HG03280 (cell line): Measurements from ENCODE around the gene PCNX2.
"Not testable (repeated sequence)": the region's sequence is repeated elsewhere in the genome, so short reads cannot be mapped to it uniquely, and the experiment has no call there.

Experiments used
- ATAC-seq: cut with Tn5 transposase; IDR thresholded peaks from one replicate; pipeline ENCODE4 v1.9.1; 2021; ENCODE audit warnings: mild to moderate bottlenecking, moderate library complexity; ENCODE audit not compliant: unreplicated experiment

PCNX2 gene

GRCh38 chr1:233166896-233167295 is 128.6 kb downstream of the PCNX2 start:
- ATAC-seq = no peak

DNA sequence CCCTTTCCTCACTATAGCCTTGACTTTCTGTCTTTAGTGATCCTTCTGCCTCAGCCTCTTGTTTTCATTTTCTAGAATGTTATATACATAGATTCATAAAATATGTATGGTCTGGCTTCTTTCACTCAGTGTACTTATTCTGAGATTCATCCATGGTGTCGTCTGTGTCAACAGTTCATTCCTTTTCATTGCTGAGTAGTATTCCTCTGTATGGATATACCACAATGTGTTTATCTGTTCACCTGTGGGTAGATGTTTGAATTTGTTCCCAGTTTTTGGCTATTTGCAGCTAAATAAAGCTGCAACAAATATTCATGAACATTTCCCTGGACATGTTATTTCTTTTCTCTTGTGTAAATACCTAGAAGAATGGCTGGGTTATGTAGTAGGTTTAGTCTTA is 131.8 kb downstream of the PCNX2 start:
- ATAC-seq = no peak

- ATAC-seq = no peak
These were observed 137.2 kb downstream of the PCNX2 start for GRCh38 chr1:233158322-233158721.

DNA sequence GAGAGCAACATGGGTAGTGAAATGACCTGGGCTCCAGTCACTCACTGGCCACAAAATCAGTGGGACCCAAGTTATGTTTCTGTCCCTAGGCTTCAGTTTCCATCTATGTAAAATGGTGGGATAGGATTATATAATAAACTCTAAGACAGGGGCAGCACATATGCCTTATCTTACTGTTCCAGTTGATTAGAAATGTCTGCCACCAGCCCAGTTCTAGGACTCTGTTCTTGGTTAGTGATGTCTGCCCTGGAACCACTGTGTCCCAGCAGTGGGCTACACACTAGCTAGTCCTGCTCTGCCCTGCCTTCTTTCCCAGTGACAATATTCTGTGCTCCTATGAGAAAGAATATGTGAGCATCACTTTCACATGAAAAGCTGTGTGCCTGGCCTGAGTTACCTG is 138.3 kb downstream of the PCNX2 start:
- ATAC-seq = no peak

GRCh38 chr1:233151861-233152260 is 143.7 kb downstream of the PCNX2 start:
- ATAC-seq = no peak

DNA sequence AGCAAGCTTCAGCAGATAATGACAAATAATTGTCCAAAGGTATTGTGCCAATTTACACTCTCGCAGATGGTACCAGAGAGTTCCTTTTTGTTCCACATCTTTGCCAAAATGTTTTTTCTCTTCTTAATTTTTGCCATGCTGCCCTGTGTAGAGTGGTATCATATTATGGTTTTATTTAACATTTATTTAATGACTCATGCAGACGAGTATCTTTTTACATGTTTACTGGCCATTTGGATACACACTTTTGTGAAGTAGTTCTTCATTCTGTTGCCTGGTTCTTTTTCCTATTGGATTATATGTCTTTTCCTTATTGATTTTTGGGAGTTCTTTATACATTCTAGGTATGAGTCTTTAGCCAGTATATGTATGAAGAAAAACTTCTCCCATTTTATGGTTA is 151.1 kb downstream of the PCNX2 start:
- no peak for ATAC-seq

DNA sequence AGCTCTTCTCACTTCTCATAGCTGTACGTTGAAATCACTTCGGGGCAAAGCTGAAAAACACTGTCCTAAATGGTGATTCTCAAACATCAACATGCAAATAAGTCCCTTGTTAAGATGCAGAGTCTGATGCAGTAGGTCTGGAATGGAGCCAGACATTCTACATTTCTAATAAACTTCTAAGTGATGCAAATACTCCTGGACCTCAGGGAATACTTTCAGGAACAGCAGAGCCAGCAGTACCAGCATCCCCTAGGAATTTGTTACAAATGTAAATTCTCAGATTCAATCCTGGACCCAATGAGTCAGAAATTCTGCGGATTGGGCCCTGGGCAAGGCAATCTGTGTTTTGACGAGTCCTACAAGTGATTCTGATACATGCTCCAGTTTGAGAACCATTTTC is 152.3 kb downstream of the PCNX2 start:
- ATAC-seq = no peak

DNA sequence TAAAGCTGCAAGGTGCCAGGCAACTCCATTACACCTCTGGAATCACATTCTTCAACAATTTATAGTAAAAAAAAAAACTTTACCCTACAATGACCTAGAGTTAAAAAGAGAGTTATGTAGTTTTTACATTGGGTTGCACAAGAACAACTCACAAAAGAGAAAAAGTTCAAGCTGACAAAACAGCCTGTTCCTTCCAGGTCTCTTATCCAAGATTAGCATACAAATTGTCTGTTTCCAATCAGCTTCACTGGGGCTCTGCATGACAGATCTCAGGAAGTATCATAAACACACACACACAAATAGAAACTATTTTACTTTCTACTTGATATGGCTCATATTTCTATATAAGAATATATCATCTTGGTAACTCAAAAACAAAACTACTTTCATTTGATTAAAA is 154.6 kb downstream of the PCNX2 start:
- no peak for ATAC-seq

- no peak for ATAC-seq
These were observed 155.0 kb downstream of the PCNX2 start for GRCh38 chr1:233140499-233140898.

DNA sequence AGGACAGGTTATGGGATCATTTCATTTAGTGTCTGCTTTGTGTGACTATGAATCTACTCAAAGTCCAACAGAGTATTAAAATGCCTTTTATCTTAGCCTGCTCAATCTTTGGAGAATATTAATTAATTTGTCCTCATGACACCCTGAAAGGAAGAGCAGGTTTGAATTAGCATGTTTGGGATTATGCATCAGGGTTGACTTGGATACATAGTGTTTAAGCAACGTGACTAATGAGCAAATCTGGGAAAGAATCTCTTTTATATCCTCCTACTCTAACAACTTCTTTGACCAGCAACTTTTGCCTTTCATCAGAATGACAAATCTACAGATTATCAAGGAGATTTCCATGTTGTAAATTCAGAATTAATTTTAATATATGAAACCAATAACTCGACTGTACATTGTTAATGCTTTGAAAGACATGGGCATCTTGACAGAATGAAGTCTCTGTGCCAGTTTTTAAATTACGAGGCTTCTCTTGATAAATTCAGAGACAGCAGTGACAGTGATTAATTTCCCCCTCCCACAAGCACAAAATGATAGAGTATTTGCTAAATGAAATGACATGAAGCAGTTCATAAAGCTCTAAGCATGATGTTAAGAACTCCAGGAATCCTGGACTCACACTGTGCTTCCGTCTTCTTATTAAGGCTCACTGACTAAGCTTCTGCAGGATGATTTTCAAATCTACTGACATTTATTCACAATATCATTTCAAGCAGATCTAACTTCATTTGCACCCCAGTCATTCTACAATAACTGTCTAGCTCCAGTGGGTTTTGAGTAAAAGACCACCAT is 156.5 kb downstream of the PCNX2 start:
- no peak for ATAC-seq

DNA sequence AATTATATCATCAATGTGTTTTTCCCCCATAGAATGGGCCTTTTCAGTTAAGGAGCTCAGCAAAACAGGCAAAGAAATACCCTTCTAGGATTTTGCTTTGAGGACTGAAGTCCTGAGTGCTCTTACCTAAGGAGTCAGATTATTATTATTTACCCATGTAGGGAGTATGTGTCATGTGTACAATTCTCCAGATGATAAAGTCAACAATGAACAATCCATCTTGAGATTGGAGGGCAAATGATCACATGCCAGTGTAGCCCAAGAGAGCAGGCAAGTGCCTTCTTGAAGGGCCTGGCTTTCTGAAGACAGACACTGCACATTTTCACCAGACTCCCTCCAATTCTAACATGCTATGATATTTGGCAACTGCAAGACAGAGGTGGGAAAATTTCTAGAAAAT is 159.7 kb downstream of the PCNX2 start:
- no peak for ATAC-seq

DNA sequence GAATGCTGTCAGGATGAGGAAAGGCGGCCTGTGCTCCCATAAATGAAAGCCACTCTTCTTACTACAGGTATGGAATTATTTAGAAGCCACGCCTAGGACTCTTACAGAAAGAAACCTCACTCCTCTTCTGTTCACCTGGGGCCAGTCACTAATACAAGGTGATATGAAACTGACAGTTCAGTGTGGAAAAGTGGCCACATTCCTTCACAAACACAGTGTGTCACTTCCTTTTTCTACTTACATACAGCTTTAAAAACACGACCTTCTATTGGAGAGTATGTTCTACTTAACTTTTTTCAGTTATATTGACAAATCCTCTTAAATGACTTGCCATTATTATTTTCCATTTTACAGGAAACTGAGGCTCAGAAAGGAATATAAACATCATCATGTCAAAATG is 163.1 kb downstream of the PCNX2 start:
- no peak for ATAC-seq

- not testable (repeated sequence) for ATAC-seq
These were observed 166.5 kb downstream of the PCNX2 start for GRCh38 chr1:233129031-233129430.

DNA sequence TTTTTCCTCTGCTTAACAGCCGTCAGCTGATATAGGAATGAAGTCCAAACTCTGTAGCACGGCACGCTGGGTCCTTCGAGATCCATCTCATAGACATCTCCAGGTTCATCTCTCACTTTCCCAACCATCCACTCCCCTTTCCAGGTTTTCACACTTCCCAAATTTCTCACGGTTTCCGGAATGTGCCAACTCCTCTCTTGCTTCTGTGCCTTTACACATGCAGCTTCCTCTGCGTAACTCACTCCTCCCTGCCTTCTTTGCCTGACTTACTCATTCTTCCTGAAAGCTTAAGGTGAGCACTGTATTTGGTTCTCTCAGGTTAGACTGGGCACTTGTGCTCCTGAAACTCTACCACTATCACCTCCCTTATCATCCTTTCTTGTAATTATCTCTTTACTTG is 168.4 kb downstream of the PCNX2 start:
- ATAC-seq = no peak

DNA sequence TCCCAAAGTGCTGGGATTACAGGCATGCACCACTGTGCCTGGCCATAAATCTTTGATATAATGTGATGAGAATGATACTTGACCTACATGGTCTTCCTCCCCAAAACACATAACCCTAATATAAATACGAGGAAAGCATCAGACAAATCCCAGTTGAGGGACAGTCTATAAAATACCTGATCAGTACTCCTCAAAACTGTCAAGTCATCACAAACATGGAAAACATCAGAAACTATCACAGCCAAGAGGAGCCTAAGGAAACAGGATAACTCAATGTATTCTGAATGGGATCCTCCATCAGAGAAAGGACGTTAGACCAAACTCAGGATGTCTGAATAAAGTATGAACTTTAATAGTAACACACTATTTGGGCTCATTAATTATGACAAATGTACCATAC is 172.7 kb downstream of the PCNX2 start:
- no peak for ATAC-seq

GRCh38 chr1:233121947-233122559 is 173.5 kb downstream of the PCNX2 start:
- ATAC-seq = no peak

- no peak for ATAC-seq
These were observed 180.7 kb downstream of the PCNX2 start for GRCh38 chr1:233114860-233115259.

GRCh38 chr1:233114159-233114558 is 181.4 kb downstream of the PCNX2 start:
- no peak for ATAC-seq

DNA sequence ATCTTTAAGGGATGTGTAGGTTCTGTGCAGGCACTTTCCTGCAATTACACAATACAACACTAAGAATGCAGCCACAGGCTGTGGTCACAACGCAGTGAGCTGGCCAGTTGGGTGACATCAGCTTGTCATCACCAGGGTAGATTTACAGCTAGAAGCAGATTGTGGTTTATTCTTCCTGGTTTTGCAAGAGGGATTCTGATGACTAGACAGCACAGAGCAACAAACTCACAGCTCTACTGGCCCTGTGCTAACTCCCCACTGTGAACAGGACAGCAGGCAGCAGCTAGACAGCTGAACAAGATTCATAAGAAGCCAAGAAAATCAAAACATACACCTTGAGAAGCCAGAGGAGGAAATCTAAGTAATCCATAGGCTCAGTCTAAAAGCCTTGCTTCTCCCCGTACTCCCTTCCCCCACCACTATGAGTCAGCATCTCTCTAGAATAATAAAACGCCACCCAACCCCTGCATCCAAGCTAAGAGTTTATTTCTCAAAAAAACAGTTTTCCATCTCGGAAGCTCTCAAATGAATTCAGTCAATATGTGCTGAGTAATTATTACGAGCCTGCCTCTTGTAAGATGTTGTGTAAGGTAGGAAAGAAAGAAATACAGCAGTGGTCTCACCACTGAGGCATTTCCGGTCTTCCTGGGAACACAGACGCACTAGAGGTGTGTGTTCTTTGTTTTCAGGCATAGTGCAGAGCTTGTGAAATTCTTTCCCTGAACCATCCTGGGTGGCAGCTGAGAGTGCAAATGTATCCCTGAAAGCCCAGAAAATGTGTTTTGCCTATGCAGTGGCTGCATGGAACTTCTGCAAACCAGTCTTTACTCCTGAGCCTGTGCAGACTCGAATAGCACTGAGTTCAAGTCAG is 182.3 kb downstream of the PCNX2 start:
- no peak for ATAC-seq

DNA sequence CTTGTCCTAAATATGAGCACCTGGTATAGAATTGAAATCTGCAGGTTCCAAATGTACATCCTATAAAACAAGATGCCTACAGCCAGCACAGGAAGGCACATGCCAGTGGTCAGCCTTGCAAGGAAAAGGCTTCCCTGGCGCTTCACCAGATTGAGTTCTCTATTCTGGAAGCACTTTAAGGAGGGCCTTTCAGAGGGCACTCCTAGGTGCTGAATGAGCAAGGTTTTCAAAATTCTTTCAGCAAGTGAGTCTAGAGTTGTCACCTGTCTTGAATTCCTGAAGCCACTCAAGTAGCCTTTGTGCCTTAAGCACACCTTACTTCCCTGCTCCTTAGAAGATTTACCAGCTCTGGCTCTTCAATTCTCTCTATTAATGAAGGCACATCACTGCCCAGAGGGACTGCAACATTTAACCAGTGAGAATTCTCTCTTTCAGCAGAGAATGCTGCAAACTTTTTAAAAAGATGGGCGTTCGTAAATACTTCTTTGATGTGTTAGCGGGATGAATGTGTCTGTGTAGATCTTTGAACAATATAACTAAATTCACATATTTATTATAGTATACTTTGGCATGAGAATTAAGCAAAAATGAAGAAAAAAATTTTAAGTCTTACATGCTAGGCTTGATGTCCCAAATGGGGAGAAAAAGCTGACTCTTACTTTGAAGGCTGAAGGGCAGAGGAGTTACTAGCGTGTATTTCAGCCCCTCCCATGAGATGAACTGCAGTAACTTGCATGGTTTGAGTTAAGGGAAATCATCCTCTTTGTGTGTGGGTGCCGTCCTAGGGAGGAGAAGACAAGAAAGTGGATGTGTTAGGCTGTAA is 183.1 kb downstream of the PCNX2 start:
- no peak for ATAC-seq

DNA sequence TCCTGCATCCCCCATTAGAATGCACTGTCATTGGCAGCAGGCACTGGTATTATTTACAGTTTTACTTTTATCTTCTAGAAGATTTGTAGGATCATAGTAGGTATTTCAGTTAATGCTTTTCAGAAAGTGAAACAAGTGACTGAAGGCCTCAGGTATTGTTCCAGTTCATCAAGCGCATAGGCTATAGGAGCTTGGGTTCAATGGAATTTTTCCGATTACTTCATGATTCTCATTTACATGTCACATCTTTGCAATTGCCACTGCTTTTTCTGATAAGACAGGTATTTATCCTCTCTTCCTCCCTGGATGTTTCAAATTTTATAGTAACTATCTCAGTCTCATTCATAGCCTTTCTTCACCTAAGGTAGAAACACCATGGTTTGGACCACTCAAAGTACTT is 183.8 kb downstream of the PCNX2 start:
- ATAC-seq = no peak
